HL-60 (cell line): ENCODE data around the gene HSD17B1.

Experiments used
- DNase-seq, 2 experiments: peaks; one replicate each; pipeline ENCODE4 v3.0.0-alpha.2; 2010 to 2020; ENCODE audit warnings: low read depth in 1 of 2, low spot score in 1 of 2
- H3K27ac ChIP-seq: fragments of 250-450 bp; sonication (Bioruptor Pico); replicated peaks from 2 replicates; pipeline ENCODE4 v1.5.1; 2020; ENCODE audit warnings: mild to moderate bottlenecking, moderate library complexity
- H3K27me3 ChIP-seq: fragments of 250-450 bp; sonication (Bioruptor Pico); 2 replicates; pipeline ENCODE4 v1.5.1; 2021; ENCODE audit warnings: mild to moderate bottlenecking, moderate library complexity; ENCODE audit not compliant: insufficient read depth, poor library complexity, severe bottlenecking
- H3K4me3 ChIP-seq: replicated peaks from 2 replicates; pipeline ENCODE4 v1.5.1; 2011; ENCODE audit warnings: mild to moderate bottlenecking, control low read depth, low read length; ENCODE audit not compliant: insufficient read depth
- GABPA ChIP-seq: IDR thresholded peaks from 2 replicates; pipeline ENCODE4 v1.6.1; 2012; ENCODE audit warnings: low read depth
- POLR2AphosphoS5 ChIP-seq: IDR thresholded peaks from 2 replicates; pipeline ENCODE4 v1.6.1; 2012; ENCODE audit warnings: low read depth
- SPI1 ChIP-seq: IDR thresholded peaks from 2 replicates; pipeline ENCODE4 v1.6.1; 2012; ENCODE audit warnings: low read depth, mild to moderate bottlenecking, borderline replicate concordance
- TF ChIP-seq, protein P1 (sequence below): IDR thresholded peaks from 2 replicates; pipeline ENCODE4 v1.6.1; 2012; ENCODE audit warnings: low read depth; ENCODE audit not compliant: insufficient replicate concordance
- TF ChIP-seq, protein P2 (sequence below): IDR thresholded peaks from one replicate; pipeline ENCODE4 v1.5.1; 2011; ENCODE audit warnings: low read length, control low read depth, inconsistent platforms; ENCODE audit not compliant: insufficient read depth

The HSD17B1 gene

DNA sequence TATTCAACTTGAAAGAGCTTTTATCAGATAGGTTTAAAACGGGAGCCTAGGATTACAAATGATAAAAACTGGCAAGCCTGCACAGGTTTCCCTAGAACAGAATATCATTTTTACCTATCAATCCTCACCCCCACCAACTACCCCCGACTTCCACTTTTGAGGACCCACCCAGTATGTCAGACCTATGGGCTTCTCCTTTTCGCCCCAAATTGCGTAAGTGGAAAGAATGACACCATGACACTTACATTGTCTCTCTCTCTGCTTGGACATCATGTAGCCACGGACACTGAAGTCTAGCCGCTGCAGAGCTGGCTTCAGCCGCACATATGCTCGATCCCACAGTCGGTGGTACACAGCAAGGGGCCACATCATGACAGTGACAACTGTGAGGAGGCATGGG, 32.2 kb downstream of the HSD17B1 start:
- peak in 1 of 2 experiments; percentile 73 for DNase-seq
- no peak overlapping the region for H3K4me3 ChIP-seq
- H3K27me3 ChIP-seq: no peaks in the 10 kb centered on the region
- H3K27ac ChIP-seq: peak overlapping the region; percentile 48
- TF ChIP-seq SPI1: peak; percentile 88
- no peak for TF ChIP-seq GABPA
- no peak for TF ChIP-seq POLR2AphosphoS5
- TF ChIP-seq, protein P1, sequence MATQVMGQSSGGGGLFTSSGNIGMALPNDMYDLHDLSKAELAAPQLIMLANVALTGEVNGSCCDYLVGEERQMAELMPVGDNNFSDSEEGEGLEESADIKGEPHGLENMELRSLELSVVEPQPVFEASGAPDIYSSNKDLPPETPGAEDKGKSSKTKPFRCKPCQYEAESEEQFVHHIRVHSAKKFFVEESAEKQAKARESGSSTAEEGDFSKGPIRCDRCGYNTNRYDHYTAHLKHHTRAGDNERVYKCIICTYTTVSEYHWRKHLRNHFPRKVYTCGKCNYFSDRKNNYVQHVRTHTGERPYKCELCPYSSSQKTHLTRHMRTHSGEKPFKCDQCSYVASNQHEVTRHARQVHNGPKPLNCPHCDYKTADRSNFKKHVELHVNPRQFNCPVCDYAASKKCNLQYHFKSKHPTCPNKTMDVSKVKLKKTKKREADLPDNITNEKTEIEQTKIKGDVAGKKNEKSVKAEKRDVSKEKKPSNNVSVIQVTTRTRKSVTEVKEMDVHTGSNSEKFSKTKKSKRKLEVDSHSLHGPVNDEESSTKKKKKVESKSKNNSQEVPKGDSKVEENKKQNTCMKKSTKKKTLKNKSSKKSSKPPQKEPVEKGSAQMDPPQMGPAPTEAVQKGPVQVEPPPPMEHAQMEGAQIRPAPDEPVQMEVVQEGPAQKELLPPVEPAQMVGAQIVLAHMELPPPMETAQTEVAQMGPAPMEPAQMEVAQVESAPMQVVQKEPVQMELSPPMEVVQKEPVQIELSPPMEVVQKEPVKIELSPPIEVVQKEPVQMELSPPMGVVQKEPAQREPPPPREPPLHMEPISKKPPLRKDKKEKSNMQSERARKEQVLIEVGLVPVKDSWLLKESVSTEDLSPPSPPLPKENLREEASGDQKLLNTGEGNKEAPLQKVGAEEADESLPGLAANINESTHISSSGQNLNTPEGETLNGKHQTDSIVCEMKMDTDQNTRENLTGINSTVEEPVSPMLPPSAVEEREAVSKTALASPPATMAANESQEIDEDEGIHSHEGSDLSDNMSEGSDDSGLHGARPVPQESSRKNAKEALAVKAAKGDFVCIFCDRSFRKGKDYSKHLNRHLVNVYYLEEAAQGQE: no peak
- TF ChIP-seq, protein P2, sequence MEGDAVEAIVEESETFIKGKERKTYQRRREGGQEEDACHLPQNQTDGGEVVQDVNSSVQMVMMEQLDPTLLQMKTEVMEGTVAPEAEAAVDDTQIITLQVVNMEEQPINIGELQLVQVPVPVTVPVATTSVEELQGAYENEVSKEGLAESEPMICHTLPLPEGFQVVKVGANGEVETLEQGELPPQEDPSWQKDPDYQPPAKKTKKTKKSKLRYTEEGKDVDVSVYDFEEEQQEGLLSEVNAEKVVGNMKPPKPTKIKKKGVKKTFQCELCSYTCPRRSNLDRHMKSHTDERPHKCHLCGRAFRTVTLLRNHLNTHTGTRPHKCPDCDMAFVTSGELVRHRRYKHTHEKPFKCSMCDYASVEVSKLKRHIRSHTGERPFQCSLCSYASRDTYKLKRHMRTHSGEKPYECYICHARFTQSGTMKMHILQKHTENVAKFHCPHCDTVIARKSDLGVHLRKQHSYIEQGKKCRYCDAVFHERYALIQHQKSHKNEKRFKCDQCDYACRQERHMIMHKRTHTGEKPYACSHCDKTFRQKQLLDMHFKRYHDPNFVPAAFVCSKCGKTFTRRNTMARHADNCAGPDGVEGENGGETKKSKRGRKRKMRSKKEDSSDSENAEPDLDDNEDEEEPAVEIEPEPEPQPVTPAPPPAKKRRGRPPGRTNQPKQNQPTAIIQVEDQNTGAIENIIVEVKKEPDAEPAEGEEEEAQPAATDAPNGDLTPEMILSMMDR: no peak

DNA sequence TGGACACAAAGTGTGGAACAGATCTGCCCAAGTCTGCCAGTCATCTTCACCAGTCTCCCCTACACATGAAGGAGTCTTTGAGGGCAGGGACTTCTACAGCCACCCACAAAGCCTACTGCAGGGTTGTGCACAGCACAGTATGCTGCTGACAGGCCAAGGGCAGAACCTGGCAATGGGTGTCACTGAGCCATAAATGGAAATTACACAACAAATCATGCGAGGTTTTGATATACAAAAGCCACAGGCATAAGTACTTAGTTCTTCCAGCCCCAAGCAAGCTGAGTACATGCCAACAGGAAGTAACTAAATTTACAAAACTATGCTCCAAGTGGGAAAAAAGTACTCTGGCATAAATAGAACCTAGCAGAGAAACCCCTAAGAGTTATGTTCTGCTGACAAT, 32.6 kb downstream of the HSD17B1 start:
- TF ChIP-seq, protein P2: no peak
- TF ChIP-seq SPI1 (no peak), POLR2AphosphoS5 (no peak), GABPA (no peak)
- TF ChIP-seq, protein P1: no peak
- peak in 1 of 2 experiments; percentile 35 for DNase-seq
- Histone ChIP-seq H3K27ac (peak overlapping the region; percentile 48), H3K27me3 (no peaks in the 10 kb centered on the region), H3K4me3 (no peak overlapping the region)

DNA sequence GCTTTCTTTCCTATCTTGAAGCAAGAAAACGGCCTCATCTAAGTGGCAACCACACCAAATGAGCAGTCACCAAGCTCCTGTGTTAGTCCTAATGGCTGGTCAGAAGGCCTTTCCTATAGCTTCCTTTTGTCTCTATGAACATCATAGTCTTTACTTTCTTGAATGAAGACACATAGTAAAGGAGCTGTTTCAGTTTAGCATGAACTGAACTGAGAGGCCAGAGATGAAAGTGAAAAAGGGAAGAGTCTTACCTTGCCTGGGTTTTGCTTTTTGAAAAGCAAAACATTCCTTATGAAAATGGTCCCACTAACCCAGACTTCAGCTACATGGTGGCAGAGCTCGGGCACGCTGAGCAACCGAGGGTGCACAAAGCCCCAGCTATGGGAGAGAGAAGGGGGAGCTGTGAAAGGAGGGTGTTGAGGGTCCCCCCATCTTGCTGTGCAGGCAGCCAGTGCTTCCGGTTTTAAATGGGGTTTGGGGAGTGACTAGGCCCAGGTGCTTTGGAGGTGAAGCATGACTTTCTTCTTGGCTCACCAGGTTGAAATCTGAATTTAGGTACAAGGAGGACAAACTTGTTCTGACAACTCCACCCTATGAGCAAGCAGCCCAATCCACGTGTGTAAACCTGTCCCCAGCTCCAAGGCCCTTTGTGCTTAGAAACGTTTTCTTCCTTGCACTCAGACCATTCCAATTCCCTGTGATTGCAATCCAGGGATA, 33.9 kb downstream of the HSD17B1 start:
- no peak overlapping the region for H3K4me3 ChIP-seq
- H3K27me3 ChIP-seq: no peaks in the 10 kb centered on the region
- no peak for DNase-seq
- TF ChIP-seq, protein P2: no peak
- TF ChIP-seq GABPA: no peak
- TF ChIP-seq POLR2AphosphoS5: no peak
- TF ChIP-seq SPI1: no peak
- TF ChIP-seq, protein P1: no peak
- H3K27ac ChIP-seq: no peak overlapping the region
